Vagina (tissue), 2 donors: ENCODE results near the gene PSAP. TPM values are rescaled to one million over a fixed set of nuclear protein-coding genes. Genes with fewer than 3 reads are reported as not detected.

ENCODE experiments used
- DNase-seq, 2 donors: peaks; one replicate each; pipeline ENCODE4 v3.0.0-alpha.2; 2017; ENCODE audit errors: extremely low spot score in 2 of 2
- H3K27ac ChIP-seq: fragments of 200-600 bp; sonication (generic); one replicate; pipeline ENCODE4 v1.5.1; 2019
- H3K27me3 ChIP-seq: fragments of 200-600 bp; sonication (generic); one replicate; pipeline ENCODE4 v1.5.1; 2019
- H3K36me3 ChIP-seq, 2 donors: fragments of 200-600 bp; sonication (generic); one replicate each; pipeline ENCODE4 v1.5.1; 2017 to 2019
- H3K4me1 ChIP-seq: fragments of 200-600 bp; sonication (generic); one replicate; pipeline ENCODE4 v1.5.1; 2019
- H3K4me3 ChIP-seq, 2 donors: fragments of 200-600 bp; sonication (generic); 1 replicate in 1 of 2; 2 replicates in 1 of 2; pipeline ENCODE4 v1.5.1; 2016 to 2019
- H3K9me3 ChIP-seq: fragments of 200-600 bp; sonication (generic); one replicate; pipeline ENCODE4 v1.5.1; 2019
- CTCF ChIP-seq, 3 experiments: fragments of 450-650 bp in 2 of 3; fragments of 200-600 bp in 1 of 3; sonication (generic) in 1 of 3; IDR thresholded peaks; one replicate each; pipeline ENCODE4 v1.5.1; 2017 to 2019; ENCODE audit warnings: antibody characterized with exemption in 3 of 3, mild to moderate bottlenecking in 2 of 3, moderate library complexity in 2 of 3
- POLR2A ChIP-seq, 2 donors: fragments of 450-650 bp; IDR thresholded peaks; one replicate each; pipeline ENCODE4 v1.6.1; 2017; ENCODE audit warnings: antibody characterized with exemption in 2 of 2, mild to moderate bottlenecking in 2 of 2, moderate library complexity in 2 of 2
- POLR2AphosphoS5 ChIP-seq, 2 donors: sonication (generic); formaldehyde crosslinking; IDR thresholded peaks; one replicate each; pipeline ENCODE4 v1.9.0; 2017; ENCODE audit warnings: antibody characterized with exemption in 2 of 2, mild to moderate bottlenecking in 2 of 2, low read depth in 1 of 2; ENCODE audit not compliant: insufficient read depth in 1 of 2
- intact Hi-C: fragments of 100-400 bp; cut with DNase I; formaldehyde crosslinking; loops from one replicate; pipeline ENCODE4 v1.15.1; 2023
- total RNA-seq: library from RNA; depleted of rRNA; stranded (reverse); fragments of >200 nt; gene quantifications from one replicate; pipeline ENCODE4 v1.2.3, GENCODE V29; 2016

Gene PSAP
- total RNA-seq, 1 donor from 2014 or later: 680 TPM

- no peak for DNase-seq
- Histone ChIP-seq H3K36me3 (no peaks in the 10 kb centered on the region), H3K27ac (no peak overlapping the region), H3K4me3 (no peak overlapping the region), H3K27me3 (no peaks in the 10 kb centered on the region), H3K4me1 (peaks cover 85% of the 10 kb centered on the region), H3K9me3 (no peaks in the 10 kb centered on the region)
- TF ChIP-seq POLR2AphosphoS5 (IDR thresholded peaks at IDR 0.05; ENCODE audit: insufficient read depth in 1 of 2, low read depth in 1 of 2) (no peak), POLR2A (IDR thresholded peaks at IDR 0.05) (no peak), CTCF (IDR thresholded peaks at IDR 0.05) (no peak)
- intact Hi-C loops: no loop called here
Observed at GRCh38 chr10:71842856-71843686, 8.0 kb downstream of the PSAP start.

- H3K4me1 ChIP-seq: peaks cover 85% of the 10 kb centered on the region
- no peaks in the 10 kb centered on the region for H3K36me3 ChIP-seq
- no peak for DNase-seq
- H3K27me3 ChIP-seq: no peaks in the 10 kb centered on the region
- no peak overlapping the region for H3K4me3 ChIP-seq
- intact Hi-C loops: no loop called here
- H3K27ac ChIP-seq: no peak overlapping the region
- TF ChIP-seq POLR2A (IDR thresholded peaks at IDR 0.05) (no peak), POLR2AphosphoS5 (IDR thresholded peaks at IDR 0.05; ENCODE audit: insufficient read depth in 1 of 2, low read depth in 1 of 2) (no peak), CTCF (IDR thresholded peaks at IDR 0.05) (no peak)
- no peaks in the 10 kb centered on the region for H3K9me3 ChIP-seq
Observed at GRCh38 chr10:71842422-71842821, 8.6 kb downstream of the PSAP start.

GRCh38 chr10:71840958-71841335, 10.1 kb downstream of the PSAP start:
- no peak for DNase-seq
- no peaks in the 10 kb centered on the region for H3K36me3 ChIP-seq
- no peak overlapping the region for H3K4me3 ChIP-seq
- H3K27me3 ChIP-seq: no peaks in the 10 kb centered on the region
- intact Hi-C loops: no loop called here
- peaks cover 85% of the 10 kb centered on the region for H3K4me1 ChIP-seq
- peak overlapping the region; percentile 14 for H3K27ac ChIP-seq
- no peaks in the 10 kb centered on the region for H3K9me3 ChIP-seq
- no peak for TF ChIP-seq POLR2AphosphoS5 (IDR thresholded peaks at IDR 0.05; ENCODE audit: insufficient read depth in 1 of 2, low read depth in 1 of 2)
- TF ChIP-seq POLR2A (IDR thresholded peaks at IDR 0.05): no peak
- TF ChIP-seq CTCF (IDR thresholded peaks at IDR 0.05): no peak

GRCh38 chr10:71840177-71840957, 10.7 kb downstream of the PSAP start:
- DNase-seq: no peak

GRCh38 chr10:71838264-71839211, 12.5 kb downstream of the PSAP start:
- Histone ChIP-seq H3K27ac (peak overlapping the region; percentile 71), H3K9me3 (no peaks in the 10 kb centered on the region), H3K4me1 (peaks cover 94% of the 10 kb centered on the region), H3K36me3 (peaks cover 0 to 9% of the 10 kb centered on the region in 2 donors), H3K4me3 (no peak overlapping the region), H3K27me3 (no peaks in the 10 kb centered on the region)
- intact Hi-C loops: loop anchor here (5.0 kb wide), 1 partner anchor 49 kb away; no protein-coding TSS in a partner anchor
- DNase-seq: no peak
- TF ChIP-seq POLR2AphosphoS5 (IDR thresholded peaks at IDR 0.05; ENCODE audit: insufficient read depth in 1 of 2, low read depth in 1 of 2): no peak
- no peak for TF ChIP-seq CTCF (IDR thresholded peaks at IDR 0.05)
- no peak for TF ChIP-seq POLR2A (IDR thresholded peaks at IDR 0.05)

More at GRCh38 chr10:71840177-71840957, 10.7 kb downstream of the PSAP start:
- no peak for TF ChIP-seq POLR2AphosphoS5 (IDR thresholded peaks at IDR 0.05; ENCODE audit: insufficient read depth in 1 of 2, low read depth in 1 of 2)
- Histone ChIP-seq H3K36me3 (no peaks in the 10 kb centered on the region), H3K27me3 (no peaks in the 10 kb centered on the region), H3K4me1 (peaks cover 85% of the 10 kb centered on the region), H3K4me3 (no peak overlapping the region), H3K9me3 (no peaks in the 10 kb centered on the region), H3K27ac (peak overlapping the region; percentile 71)
- intact Hi-C loops: no loop called here
